DOHH2 (cell line): ENCODE results near the gene SERINC2.
"Not testable (repeated sequence)": the region's sequence is repeated elsewhere in the genome, so short reads cannot be mapped to it uniquely, and the experiment has no call there.

Source experiments
- CTCF ChIP-seq: fragments of 200-600 bp; sonication (generic); IDR thresholded peaks from one replicate; pipeline ENCODE4 v1.5.1; 2014; ENCODE audit warnings: antibody characterized with exemption, mild to moderate bottlenecking, low read depth, low read length; ENCODE audit not compliant: poor library complexity, severe bottlenecking
- EZH2phosphoT487 ChIP-seq: fragments of 200-600 bp; sonication (generic); IDR thresholded peaks from 2 replicates; pipeline ENCODE4 v1.6.1; 2017; ENCODE audit warnings: borderline replicate concordance, mild to moderate bottlenecking, antibody characterized with exemption, low read length, moderate library complexity, mixed read lengths

DNA sequence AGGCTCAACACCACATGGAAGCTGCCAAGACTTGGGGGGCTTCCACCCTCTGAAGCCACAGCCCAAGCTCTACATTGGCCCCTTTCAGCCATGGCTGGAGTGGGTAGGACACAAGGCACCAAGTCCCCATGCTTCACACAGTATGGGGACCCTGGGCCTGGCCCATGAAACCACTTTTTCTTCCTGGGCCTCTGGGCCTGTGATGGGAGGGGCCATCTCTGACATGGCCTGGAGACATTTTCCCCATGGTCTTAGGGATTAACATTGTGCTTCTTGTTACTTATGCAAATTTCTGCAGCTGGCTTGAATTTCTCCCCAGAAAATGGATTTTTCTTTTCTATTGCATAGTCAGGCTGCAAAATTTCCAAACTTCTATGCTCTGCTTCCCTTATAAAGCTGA, 60.5 kb downstream of the SERINC2 start:
- TF ChIP-seq CTCF, EZH2phosphoT487: not testable (repeated sequence)
